Measurements from ENCODE around the gene RALGDS.
A peak's percentile ranks its signal among the peaks of the same experiment; 100 is the strongest.

RALGDS gene

DNA sequence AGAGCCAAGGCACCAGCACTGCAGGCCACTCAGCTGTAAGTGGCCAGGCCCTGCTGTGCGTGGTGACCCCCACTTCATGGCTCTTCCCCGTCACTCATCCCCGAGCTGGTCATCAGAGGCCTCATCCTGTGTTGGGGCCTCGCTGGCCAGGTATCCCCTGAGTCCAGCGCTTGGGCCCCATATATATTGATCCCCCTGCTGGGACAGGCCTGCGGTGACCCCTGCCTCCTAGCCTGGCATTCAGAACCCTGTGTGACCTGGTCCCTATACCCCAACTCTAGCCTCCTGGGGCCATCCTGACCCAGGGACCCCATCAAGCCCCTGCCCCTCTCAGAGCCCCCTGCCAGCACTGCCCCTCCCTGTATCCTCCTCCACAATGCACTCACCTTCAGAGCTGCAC, 30.0 kb upstream of the RALGDS start:
- DNase-seq: no peak

DNA sequence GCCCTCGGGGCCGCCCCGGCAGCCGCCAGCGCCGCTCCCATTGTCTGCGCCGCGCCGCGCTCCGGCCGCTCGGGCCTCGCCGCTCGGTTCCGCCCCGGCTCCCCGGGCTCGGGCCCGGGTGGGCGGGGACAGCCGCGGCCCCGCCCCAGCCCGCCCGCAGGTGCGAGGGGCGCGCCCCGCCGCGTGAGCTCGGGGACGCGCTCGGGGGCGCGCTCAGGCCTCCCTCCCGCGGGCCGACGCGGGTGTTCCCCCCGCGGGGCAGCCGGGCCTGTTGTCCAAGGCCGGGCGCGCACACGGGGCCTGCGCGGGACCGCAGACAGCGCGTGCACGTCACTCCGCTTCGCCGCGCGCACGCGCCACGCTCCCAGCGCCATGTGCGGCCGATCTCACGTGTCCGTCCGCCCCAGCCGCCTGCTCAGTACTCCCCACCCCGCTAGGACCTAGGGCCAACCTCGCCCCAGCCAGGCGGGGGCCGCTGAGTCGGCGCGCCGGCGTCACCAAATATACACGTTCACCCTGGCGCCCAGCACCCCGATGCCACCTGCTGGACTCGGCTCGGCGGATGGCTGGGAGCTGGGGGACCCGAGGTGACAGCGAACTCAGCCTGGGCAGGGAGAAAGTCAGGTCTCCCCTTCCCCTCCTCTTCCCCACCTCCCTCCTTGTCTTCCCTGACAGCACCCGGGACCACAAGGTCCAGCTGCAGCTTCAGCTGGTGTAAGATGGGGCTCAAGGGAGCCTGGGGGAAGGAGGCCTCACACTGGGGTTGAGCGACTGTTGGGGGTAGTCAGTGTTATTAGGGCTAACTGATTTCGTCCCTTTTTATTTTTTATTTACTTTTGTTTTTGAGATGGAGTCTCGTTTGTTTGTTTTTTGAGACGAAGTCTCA, 28.3 kb upstream of the RALGDS start:
- DNase-seq: peak; percentile 71 to 82

DNA sequence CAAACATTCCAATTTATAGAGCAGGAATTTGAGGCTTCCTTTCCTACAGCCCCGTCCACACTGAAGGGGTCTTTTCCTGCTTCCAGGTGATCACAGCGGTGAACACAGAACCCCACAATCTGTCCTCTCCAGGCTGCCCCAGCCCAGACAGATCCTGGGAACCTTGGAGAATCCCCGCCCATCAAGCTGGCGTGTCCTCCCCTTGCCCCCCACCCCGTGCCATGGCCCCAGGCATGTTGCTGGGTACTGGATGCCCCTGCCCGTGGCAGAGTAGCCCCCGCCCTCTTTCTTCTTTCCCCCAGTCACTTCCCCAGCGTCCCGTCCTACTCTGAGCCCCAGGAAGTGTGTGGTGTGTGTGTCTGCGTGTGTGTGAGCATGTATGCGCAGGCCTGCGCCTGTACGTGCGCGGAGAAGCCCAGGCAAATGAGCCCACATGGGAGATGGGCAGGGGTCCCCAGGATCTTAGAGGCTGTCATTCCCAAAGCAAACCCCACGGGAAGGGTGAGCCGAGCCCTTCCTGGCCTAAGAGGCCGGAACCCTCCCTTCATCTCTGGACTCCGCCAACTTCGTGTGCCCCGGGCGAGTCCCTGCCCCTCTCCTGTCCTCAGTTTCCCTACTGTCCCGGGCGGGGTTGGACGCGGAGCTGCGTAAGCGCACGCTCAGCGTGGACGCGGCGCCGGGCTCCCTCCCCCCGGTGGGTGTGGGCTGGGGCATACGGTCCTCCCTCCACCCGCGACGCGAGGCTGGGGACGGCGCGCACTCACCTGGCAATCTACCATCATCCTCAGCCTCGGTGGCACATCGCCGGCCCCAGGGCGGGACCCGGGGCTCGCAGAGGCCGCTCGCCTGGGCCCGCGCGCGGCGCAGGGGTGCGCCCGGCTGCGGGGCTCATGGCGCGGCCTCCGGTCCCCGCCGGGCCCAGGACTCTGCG, 27.4 kb upstream of the RALGDS start:
- DNase-seq: no peak

DNA sequence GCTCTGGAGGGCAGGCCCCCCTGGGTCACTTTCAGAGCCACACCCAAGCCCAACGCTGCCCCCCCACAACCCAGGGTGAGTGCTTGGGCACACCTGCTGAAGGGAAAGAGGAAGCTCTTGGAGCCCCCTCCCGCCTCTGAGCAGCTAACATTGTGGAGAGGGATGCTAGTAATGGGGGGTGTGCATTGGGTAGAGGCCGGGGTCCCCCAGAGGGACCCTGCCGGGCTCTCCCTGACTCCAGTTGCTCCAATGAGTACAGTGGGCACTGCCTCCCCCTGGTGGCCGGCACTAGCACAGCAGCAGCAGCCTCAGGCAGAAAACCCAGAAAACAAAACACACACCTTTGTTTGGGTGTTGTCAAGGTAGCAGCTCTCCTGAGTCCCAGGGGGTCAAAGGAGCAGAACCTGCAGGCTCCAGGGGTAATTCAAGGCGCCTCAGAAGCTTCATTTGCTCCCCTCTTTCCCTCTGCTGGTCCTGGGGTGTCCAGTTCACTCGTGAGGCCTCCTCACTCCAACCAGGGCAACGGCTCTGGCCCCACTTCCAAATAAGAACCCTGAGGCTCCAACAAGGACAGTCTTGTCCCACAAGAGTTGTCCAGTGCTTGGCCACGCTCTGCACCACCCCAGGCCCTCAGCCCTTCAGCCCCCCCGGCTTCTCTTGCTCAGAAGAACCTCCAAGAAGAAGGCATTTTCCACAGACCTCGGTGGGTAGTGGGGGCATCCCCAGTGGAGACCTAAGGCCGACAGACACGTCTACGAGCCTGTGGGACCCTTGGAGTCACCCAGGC, 26.6 kb upstream of the RALGDS start:
- peak; percentile 35 to 70 for DNase-seq

DNA sequence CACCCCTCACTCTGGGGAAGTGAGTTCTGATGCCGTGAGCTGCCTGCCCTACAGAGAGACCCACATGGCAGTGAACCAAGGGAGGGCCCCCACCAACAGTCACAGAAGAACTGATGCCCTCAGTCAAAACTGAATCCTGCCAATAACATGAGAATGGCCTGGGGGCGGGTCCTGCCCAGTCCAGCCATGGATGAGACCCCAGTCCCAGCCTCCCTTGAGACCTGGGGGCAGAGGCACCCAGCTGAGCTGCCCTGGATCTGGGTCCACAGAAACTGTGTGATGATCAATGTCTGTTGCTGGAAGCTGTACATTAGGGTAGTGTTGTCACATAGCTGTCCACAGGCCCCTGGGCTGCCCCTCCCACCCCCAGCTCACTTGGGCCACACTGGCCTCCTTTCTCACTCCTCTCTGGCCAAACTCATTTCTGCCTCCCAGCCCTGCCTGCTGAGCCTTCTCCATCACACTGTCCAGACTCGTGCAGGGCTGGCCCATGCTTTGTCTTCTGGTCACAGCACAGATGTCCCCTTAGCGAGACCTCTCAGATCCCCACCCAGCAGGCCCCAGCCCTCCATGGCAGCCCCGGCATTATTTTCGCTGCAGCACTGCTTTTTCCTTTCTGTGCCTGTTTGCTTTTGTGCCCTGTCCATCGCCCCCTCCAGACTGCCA, 25.8 kb upstream of the RALGDS start:
- no peak for DNase-seq

DNA sequence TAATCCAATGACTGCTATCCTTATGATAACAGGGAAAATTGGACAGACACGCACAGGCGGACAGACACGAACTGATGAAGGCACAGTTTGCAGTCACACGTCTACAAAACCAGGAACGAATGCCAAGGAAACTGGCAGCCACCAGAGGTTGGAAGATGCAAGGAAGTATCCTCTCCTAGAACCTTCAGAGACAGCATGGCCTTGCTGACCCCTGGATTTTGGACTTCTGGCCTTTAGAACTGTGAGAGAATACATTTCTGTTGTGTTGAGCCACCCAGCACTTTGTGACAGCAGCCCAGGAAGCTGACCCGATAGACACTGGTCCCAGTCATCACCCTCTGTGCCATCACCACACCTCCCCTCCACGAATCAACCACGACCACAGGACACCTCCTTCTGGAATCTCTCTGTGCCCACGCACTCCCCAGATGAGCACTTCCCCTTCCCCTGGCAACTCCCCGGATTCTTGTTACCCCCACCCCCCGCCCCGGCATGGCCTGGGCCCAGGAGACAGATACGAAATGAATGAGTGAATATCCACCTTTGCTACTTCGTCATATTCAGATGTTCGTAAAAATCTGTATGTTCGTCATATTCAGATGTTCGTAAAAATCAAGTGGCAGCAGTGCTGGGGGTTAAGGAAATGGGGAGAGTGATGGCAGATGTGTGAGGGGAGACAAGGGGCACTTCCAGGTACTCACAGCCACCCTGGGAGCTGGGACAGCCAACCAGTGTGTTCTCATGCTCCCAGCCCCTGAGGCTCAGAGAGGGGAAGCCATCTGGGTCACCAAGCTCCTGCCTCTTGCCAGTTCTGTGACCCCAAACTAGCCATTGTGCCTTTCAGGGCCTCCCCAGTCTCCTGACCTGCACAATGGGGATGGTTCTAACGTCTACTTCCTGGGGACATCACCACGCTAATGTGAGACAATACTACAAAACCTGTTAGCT, 24.1 kb upstream of the RALGDS start:
- DNase-seq: no peak

DNA sequence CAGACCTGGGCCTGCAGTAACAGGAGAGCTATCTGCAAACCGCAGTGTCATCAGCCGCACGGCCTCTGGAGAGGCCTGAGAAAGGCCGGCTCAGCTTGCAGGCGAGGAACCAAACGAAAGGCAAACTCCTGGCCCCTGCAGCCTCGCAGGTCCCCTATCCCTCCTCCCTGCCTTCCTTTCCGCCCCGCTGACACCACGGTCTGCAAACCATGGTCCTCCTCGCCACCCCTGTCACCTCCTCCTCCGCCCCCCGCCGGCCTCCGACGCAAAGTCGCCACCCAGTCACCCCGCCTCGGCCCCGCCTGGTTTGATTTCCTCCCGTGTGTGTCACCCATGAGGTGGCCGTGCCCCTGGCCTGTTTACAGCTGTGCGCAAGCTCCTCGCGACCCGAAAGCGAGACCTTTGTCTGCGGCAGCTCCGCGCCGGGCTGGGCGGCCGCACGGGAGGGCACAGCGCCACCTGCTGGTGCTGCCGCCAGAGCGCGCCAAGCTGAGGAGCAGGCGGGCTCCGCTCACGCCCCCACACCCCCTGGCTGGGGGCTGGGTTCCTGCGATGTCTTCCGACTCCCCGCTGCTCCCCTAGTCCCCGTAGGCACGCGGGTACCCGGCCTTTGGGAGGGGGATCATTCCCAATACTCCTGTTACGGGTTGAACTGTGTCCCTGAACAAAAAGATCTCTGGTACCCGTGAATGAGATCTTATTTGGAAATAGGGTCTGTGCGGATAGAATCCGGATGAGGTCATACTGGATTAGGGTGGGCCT, 23.3 kb upstream of the RALGDS start:
- peak; percentile 56 for DNase-seq

DNA sequence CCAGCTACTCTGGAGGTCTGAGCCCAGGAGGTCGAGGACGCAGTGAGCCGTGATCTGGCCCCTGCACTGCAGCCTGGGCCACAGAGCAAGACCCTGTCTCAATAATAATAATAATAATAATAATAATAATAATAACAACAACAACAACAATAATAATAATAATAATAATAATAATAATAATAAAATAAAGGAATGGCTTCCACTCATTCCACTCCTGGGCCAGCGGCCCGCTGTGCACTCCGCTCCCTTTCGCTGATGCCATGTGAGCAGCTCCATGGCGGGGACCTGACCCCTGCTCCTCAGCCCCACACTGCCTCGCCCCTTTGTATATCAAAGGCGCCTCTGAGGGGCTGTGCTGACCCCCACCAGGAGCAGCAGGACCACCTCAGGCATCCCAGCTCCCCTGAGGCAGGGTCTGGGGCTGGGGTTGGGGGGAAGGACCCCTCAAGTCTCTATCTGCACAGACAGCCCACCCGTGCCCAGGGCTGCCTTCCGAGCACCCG, 22.6 kb upstream of the RALGDS start:
- DNase-seq: no peak

DNA sequence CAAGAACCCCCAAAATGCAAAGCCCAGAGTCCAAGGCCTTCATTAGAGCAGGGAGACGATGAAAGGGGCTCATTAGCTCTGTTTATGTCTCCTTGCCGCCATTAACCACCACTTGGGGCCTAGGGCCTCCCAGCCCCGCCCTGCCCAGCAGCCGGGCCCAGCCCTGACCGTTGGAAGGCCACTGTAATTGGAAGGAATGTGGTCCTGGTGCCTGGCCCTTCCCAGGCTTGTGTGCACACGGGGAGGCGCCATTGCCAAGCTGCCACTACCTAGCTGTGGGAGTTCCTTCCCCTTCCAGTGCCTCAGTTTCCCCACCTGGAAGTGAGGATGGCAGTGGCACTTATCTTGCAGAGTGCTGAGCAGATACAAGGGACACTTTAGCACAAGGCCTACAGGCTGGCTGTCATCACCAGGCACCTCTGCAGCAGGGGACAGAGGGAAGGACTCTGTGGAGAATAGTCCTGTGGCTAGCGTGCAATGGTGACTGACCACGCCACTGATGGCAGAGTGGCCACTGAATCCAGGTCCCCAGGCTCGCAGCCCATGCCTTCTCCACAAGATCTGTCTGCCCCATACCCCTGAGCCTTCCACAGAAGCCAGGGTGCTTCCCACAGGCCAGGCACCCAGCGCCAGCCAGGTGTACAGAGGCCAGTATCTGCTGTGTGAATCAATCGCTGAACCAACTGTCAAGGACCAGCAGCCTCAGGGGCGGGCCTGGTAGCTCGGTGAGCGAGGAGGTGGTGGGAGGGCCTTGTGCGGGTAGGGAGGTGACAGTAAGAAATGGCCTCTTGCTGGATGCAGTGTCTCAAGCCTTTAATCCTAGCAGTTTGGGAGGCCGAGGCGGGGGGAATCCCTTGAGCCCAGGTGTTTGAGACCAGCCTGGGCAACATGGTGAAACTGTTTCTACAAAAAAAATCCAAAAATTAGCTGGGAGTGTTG, 21.9 kb upstream of the RALGDS start:
- no peak for DNase-seq

DNA sequence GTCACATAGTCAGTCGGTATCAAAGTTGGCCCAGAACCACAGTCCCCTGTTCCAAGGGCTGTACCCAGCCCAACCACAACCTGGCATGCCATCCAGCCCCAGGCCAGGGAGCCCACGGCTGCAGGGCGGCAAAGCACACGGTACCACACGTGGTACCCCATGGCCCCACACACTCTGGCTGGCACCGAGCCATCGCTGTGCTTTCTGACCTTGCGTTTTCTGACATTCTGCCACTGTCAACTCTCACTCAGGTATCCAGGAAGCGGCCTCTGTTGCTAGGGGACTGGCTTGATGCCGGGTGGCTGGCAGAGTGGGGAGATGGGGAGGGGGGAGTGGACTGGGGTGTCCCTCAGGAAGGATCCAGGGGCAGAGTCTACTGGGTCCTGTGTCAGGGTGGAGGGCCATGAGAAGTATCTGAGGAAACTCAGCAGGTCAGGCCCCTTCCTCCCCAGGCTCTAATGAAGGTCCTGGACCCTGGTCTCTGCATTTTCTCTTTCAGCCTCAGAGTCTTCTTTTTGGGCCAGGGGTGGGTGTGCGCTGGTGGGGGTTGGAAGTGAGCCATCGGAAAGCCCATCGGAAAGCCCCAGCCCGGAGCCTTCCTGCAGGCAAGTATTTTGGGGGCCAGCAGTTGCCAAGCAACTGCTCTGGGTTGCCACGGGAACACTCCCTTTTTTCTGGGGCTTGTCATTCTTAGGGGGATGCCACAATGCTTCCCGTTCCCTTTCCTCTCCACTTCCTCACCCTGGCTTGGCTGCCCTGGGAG, 21.0 kb upstream of the RALGDS start:
- no peak for DNase-seq

DNA sequence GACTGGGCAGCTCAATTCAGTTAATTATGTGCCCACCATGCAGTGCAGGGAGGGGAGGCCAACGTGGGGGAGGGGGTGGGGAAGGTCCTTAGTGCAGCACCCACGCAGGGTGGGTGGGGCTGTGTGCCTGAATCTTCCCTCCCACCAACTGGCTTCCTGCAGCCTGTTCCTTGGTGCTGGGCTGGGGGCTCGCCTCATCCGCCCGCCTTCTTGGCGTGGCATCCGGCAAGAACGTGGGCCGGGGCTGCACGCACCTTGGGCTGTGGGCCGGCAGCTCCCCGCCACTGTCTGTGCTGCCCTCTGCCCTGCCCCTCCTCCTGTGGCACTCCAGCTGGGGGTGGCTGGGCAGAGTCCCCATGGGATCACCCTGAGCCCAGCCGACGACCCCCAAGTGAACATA, 19.6 kb upstream of the RALGDS start:
- no peak for DNase-seq

DNA sequence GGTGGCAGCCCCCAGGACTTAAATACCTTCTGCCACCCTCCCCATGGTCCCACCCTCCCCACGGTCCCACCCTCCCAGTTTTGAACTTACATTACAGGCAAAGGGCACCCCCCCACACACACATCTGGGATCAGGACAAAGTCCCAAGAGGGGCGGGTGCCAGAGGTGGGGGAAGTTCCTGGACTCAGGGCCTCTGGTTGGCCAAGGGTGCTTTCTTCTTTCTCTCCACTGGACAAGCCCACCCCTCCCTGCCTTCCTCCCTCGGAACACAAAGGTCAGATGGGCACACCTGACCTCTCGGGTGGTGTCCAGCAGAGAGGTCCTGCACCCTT, 19.1 kb upstream of the RALGDS start:
- no peak for DNase-seq

DNA sequence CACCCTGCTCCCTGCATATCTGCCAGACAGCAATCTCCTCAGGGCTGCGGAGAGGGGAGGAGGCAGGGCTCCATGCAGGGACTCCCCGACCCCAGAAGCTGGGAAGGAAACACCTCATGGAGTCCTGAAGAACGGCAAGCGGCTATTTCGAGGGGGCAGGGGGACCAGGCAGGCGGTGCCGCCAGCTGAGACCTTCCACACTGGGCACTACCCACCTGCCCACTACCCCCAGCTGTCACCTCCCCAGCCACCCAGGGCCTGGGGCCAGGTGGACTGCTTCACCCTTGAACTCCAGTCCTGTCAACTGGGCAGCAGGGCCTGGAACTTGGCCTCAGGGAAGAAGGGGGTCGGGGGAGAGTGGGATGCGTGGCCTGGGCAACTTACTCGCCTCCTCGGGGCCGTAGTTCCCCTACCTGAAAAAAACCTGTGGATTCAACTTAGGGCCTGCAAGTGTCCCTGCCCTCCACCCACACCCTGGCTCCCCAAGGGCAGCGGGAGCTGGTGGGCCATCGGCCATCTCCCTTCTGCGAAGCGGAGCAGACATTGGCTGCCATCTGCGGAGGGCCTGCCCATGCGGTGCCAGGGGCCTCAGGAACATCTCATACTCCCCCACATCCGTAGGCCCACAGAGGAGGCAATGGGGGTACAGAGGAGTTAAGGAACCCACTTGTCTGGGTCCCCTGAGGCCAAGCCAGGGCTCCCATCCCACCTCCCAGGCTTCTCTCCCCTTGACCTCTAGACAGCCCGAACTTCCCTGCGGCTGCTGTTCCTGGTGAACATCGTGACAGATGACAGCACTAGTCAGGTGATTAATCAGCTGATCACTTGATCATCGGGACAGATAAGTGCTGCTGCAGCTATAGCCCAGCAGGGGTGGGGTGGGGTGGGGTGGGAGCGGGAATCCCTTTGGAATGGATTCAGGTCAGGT, 18.5 kb upstream of the RALGDS start:
- DNase-seq: no peak

DNA sequence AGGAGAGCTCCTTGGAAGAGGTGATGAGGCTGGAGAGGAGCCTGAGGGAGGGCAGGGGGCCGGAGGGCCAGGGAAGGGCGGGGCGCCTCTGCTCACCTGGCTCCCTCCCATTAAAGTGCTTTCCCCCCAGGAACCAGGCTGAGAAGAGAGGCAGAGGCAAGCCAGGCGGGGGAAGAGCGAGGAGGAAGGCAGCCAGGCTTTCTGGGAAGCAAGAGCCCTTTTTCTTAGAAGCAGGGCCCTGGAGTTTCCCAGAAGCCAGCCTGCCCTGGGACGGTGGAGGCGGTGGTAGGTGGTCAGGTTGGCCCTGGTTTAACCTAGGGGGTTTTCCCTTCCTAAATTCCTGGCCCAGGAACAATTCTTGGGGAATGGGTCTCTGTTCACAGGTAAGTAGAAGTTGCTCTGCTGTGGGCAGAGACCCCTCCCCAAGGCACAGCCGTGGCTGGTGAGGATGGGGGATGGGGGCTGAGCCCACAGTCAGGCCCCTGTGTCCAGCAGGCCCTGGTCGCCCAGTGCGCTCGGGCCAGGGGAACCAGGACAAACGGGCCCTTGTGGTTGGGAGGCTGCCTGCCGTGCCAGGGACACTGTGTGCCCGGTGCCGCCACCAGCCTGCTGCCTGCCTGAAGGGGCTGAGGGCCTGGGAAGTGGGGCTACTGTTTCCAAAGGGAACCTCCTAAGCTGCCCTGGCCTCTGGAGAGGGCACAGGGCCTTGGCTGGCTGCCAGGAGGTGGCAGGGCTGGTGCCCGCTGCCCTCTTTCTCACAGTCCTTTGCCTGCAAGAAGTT, 16.6 kb upstream of the RALGDS start:
- DNase-seq: peak; percentile 90 to 92

DNA sequence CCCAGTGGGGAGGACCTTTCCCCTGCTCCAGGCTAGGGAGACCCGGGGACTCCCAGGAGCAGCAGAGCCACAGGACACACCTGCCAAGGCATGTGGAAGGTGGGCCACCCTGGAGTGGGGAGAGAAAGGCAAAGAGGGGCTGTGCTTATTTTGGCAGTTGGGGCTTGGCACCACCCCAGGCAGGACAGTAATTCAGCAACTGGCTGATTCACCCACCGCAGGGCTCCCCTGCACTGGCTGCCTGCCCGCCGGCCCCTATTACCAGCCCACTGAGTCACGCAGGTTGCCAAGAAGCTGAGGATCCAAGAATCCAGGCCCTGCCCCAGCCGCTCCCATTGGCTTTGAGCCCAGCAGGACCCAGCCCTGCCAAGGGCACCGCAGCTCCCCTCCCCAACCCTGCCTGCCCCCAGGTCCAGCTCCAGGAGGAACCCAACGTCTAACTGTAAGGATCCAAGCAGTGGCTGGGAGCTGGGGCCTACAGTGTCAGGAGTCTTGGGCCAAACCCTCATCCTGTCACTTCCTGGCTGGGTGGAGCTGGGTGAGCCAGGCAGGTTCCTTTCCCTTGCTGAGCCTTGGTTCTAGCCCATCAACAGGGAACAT, 14.2 kb upstream of the RALGDS start:
- DNase-seq: peak in 1 of 2 donors; percentile 38
